Ramos (cell line): Measurements from ENCODE around the gene GUSB.

Experiments
- in situ Hi-C: fragments of 300-500 bp; cut with MboI; formaldehyde crosslinking; loops from one replicate; pipeline ENCODE4 v1.14.3; 2022; ENCODE audit warnings: low sequenced_read_pairs; ENCODE audit not compliant: unreplicated experiment

The GUSB gene

DNA sequence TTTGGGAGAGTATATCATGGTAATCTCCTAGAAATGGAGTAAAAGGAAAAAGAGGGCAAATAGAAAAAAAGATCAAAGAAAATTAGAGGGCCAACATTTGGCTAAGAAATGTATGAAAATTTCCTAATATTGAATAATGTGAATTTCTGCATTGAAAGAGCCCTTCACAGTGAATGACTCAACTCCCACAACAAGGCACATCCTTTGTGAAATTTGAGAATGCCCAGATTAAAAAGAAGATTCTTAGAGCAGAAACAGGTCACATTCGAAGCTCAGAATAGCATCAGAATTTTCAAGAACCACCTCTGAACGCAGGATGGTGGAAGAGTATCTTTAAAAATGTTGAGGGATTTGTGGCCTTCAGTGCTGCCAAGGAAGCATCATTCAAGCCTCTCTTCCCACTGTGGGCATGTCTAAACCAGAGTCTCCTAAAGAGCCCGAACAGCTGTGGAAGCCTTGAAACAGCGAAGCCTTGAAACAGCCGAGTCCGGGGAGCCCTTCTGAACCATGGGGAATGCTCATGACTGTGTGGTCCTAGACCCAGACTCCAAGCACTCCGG, 43.6 kb downstream of the GUSB start:
- in situ Hi-C loops, result no loop called here

DNA sequence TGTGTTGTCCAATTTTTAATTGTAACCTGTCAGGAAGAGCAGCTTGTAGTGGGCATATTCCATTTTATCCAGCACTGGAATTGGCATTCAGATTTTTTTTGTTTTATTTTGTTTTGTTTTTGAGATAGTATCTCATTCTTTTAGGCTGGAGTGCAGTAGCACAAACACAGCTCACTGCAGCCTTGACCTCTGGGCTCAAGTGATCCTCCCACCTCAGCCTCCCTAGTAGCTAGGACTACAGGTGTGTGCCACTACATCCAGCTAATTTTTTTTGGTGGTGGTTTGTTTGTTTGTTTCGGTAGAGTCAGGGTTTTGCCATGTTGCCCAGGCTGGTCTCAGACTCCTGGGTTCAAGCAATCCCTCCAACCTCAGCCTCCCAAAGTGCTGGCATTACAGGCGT, 44.7 kb downstream of the GUSB start:
- in situ Hi-C loops, result no loop called here

DNA sequence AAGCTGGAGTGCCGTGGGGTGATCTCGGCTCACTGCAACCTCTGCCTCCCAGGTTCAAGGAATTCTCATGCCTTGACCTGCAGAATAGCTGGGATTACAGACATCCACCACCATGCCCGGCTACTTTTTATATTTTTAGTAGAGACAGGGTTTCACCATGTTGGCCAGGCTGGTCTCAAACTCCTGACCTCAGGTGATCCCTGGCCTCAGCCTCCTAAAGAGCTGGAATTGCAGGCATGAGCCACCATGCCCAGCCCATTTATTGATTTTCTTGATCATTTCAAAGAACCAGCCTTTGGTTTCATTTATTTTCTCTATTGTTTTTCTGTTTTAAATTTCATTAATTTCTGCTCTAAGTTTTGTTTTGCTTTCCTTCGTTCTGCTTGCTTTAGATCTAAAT, 50.3 kb downstream of the GUSB start:
- in situ Hi-C loops, result no loop called here

GRCh38 chr7:65927489-65928448, 54.2 kb downstream of the GUSB start:
- in situ Hi-C loops, result no loop called here

GRCh38 chr7:65926588-65926987, 55.4 kb downstream of the GUSB start:
- in situ Hi-C loops, result no loop called here

DNA sequence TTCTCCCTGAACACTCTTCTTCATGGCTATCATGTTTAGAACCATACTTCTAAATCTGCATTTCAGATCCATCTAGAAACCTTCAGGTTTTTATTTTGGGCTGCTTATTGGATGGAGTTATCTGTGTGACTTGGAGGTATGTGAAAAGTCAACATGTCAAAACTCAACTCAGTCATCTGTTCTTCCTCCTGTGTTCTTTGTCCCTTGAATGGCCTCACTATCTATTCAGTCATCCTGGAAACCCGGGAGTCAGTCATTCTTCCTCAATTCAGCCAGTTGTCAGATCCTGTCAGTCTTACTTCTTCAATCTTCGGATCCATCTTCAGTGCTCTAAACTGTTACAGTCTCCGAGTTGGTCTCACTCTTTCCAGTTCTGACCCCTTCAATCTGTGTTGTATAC, 57.0 kb downstream of the GUSB start:
- in situ Hi-C loops, result no loop called here

DNA sequence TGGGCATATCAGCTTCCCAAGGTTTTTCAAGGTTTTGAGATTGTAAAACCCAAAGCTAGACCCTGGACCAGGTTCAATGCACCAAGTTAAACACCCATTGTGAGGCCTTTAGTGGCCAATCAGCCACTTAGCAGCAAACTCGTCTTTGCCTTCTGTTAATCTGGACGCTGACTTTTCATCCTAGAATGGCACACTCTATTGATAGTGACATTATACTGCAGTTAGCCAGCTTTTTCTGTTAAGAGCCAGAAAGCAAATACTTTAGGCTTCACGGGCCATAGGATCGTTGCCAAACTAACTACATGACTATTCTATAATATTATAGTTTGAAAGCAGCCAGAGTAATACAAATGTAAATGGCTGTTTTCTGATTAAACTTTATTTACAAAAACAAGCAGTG, 57.8 kb downstream of the GUSB start:
- in situ Hi-C loops, result no loop called here

- in situ Hi-C loops, result no loop called here
Observed at GRCh38 chr7:65923316-65923715, 58.7 kb downstream of the GUSB start.

DNA sequence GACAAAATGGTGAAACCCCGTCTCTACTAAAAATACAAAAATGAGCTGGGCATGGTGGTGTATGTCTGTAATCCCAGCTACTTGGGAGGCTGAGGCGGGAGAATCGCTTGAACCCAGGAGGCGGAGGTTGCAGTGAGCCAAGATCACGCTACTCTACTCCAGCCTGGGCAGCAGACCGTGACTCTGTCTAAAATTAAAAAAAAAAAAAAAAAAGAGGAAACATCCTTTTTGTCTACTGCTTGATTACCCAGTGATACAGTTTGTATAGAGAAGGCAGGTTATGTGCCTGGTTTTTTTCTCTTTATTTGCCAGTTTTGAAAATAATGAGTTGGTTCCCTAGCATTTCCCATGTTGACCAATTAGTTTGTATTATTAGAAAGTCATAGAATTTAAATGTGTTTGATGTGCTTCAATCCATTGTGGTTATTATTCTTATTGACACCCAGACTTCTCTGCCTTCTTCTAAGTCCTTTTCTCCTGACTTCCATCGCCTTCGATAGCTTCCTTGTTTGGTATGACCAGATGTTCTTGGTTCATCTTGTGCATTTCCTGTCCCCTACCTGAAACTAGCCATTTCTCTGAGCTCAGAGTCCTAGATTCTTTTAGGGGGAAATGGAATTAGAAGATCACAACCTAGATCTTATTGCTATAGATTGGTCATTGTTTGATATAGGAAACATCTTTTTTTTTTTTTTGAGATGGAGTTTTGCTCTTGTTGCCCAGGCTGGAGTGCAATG, 65.9 kb downstream of the GUSB start:
- in situ Hi-C loops, result no loop called here

DNA sequence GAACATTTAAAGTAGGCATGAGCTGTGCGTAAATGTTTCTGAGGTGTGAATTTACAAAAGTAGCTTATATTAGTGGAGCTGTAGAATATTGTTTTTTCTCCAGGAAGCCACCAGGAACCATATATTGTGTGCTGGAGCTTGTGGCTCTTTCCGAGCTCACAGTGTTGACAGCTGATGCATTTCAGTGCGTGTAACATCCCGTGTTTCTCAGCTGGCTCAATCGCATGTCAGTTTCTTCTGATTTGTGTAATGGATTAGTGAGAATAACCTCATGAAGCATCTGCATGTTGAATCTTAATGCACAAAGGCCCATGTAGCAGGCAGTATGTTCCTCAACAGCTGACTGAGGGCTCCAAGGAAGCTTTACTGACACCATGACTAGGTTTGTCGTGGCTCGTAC, 69.8 kb downstream of the GUSB start:
- in situ Hi-C loops, result no loop called here
